Type B pancreatic cell (in vitro differentiated cells): ENCODE measurements around the gene QSER1. TPM values are rescaled to one million over a fixed set of nuclear protein-coding genes. Genes with fewer than 3 reads are reported as not detected.
"Not testable (repeated sequence)": the region's sequence is repeated elsewhere in the genome, so short reads cannot be mapped to it uniquely, and the experiment has no call there.

Experiments
- DNase-seq: peaks from one replicate; pipeline ENCODE4 v3.0.0; 2021; ENCODE audit warnings: mixed read lengths; ENCODE audit not compliant: unreplicated experiment; ENCODE audit errors: extremely low spot score
- H3K27ac Mint-ChIP-seq: 2 replicates; pipeline ENCODE4 v1.8.0; 2021; ENCODE audit warnings: mild to moderate bottlenecking, mixed read lengths
- H3K27me3 Mint-ChIP-seq: 2 replicates; pipeline ENCODE4 v1.8.0; 2021; ENCODE audit warnings: mixed read lengths
- H3K36me3 Mint-ChIP-seq: 2 replicates; pipeline ENCODE4 v1.8.0; 2021; ENCODE audit warnings: mixed read lengths
- H3K4me1 Mint-ChIP-seq: one replicate; pipeline ENCODE4 v1.8.0; 2021; ENCODE audit warnings: mixed read lengths; ENCODE audit not compliant: unreplicated experiment
- H3K4me3 Mint-ChIP-seq: 2 replicates; pipeline ENCODE4 v1.8.0; 2021; ENCODE audit warnings: mild to moderate bottlenecking, mixed read lengths
- H3K9me3 Mint-ChIP-seq: 2 replicates; pipeline ENCODE4 v1.8.0; 2021; ENCODE audit warnings: mixed read lengths
- CTCF ChIP-seq: fragments of 200-600 bp; sonication (generic); conservative IDR thresholded peaks from 2 replicates; pipeline ENCODE4 v1.5.0; 2021; ENCODE audit warnings: antibody characterized with exemption, mild to moderate bottlenecking
- total RNA-seq: library from RNA; stranded (reverse); gene quantifications from 2 replicates; pipeline ENCODE4 v1.2.1, GENCODE V29; 2021; ENCODE audit warnings: low replicate concordance

QSER1 gene
- total RNA-seq, 1 donor from 2014 or later: 54.4 TPM

GRCh38 chr11:32884770-32885384 is 7.7 kb upstream of the QSER1 start:
- peaks cover 5% of the 10 kb centered on the region for H3K9me3 Mint-ChIP-seq
- no peak for DNase-seq

DNA sequence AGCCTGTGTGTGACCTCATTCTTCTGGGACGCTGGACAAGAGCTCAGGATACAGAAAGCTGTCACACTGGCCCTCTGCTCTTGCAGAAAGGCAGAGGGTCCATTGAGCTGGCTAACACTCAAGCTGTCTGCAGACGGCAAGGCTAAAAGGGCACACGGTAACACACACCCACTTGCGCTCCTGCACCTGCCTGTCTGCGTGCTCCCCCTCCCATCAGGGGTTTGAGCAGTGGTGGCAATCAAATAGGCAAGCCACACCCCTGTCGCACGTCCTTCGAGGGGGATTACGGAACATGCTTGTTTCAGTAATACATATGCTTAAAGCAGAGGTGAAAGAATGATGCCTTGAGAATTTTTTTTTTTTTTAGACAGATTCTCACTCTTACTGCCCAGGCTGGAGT is 7.1 kb upstream of the QSER1 start:
- H3K27ac Mint-ChIP-seq: no peak overlapping the region
- H3K4me3 Mint-ChIP-seq: no peak overlapping the region
- no peak for DNase-seq
- H3K36me3 Mint-ChIP-seq: no peaks in the 10 kb centered on the region
- H3K9me3 Mint-ChIP-seq: peaks cover 5% of the 10 kb centered on the region
- no peak for TF ChIP-seq CTCF
- H3K27me3 Mint-ChIP-seq: peaks cover 12% of the 10 kb centered on the region
- H3K4me1 Mint-ChIP-seq: no peaks in the 10 kb centered on the region

More at GRCh38 chr11:32884770-32885384, 7.7 kb upstream of the QSER1 start:
- Mint-ChIP-seq H3K36me3 (no peaks in the 10 kb centered on the region), H3K27me3 (peaks cover 12% of the 10 kb centered on the region), H3K4me1 (no peaks in the 10 kb centered on the region), H3K4me3 (no peak overlapping the region), H3K27ac (no peak overlapping the region)
- peak; percentile 66 for TF ChIP-seq CTCF

DNA sequence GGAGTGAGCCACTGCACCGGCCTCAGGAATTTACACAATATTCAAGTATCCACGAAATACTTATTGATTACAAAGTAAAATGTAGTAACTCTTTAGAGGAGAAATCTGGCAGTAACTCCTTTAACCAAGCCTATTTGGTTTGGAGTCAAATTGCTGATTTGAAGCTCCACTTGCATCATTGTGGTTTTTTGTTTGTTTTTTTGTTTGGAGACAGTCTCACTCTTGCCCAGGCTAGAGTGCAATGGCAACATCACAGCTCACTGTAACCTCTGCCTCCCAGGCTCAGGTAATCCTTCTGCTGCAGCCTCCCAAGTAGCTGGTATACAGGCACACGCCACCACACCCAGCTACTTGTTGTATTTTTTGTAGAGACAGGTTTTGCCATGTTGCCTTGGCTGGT is 6.4 kb upstream of the QSER1 start:
- Mint-ChIP-seq H3K36me3 (no peaks in the 10 kb centered on the region), H3K4me1 (peaks cover 1% of the 10 kb centered on the region), H3K27ac (no peak overlapping the region), H3K9me3 (peaks cover 5% of the 10 kb centered on the region), H3K27me3 (peaks cover 14% of the 10 kb centered on the region), H3K4me3 (no peak overlapping the region)
- TF ChIP-seq CTCF: no peak
- no peak for DNase-seq

DNA sequence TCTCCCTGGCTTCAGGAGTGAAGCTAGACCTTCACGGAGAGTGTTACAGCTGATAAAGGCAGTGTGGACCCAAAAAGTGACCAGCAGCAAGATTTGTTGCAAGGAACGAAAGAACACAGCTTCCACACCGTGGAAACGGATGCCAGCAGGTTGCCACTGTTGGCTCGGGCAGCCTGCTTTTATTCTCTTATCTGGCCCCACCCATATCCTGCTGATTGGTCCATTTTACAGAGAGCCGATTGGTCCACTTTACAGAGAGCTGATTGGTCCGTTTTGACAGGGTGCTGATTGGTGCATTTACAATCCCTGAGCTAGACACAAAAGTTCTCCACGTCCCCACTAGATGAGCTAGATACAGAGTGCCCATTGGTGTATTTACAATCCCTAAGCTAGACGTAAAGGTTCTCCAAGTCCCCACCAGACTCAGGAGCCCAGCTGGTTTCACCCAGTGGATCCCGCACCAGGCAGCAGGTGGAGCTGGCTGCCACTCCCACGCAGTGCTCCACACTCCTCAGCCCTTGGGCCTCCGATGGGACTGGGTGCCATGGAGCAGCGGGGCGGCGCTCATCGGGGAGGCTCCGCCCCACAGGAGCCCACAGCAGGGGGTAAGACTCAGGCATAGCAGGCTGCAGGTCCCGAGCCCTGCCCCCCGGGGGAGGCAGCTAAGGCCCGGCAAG is 4.8 kb upstream of the QSER1 start:
- H3K4me1 Mint-ChIP-seq: peaks cover 11% of the 10 kb centered on the region
- H3K27ac Mint-ChIP-seq, H3K9me3 Mint-ChIP-seq, H3K36me3 Mint-ChIP-seq, DNase-seq, H3K27me3 Mint-ChIP-seq, H3K4me3 Mint-ChIP-seq: not testable (repeated sequence)

DNA sequence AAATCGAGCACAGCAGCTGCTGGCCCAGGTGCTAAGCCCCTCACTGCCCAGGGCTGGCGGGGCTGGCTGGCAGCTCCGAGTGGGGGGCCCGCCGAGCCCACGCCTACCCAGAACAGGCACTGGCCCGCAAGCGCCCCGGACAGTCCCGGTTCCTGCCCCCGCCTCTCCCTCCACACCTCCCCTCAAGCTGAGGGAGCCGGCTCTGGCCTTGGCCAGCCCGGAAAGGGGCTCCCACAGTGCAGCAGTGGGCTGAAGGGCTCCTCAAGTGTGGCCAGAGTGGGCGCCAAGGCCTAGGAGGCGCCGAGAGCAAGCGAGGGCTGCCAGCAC is 4.3 kb upstream of the QSER1 start:
- DNase-seq, H3K27me3 Mint-ChIP-seq, H3K36me3 Mint-ChIP-seq, H3K9me3 Mint-ChIP-seq, H3K4me3 Mint-ChIP-seq, H3K27ac Mint-ChIP-seq: not testable (repeated sequence)
- peaks cover 11% of the 10 kb centered on the region for H3K4me1 Mint-ChIP-seq

GRCh38 chr11:32888805-32889204 is 3.8 kb upstream of the QSER1 start:
- Mint-ChIP-seq H3K36me3 (no peaks in the 10 kb centered on the region), H3K9me3 (peaks cover 5% of the 10 kb centered on the region), H3K27ac (no peak overlapping the region), H3K4me3 (no peak overlapping the region), H3K4me1 (peaks cover 11% of the 10 kb centered on the region), H3K27me3 (peaks cover 10% of the 10 kb centered on the region)
- TF ChIP-seq CTCF: no peak
- DNase-seq: no peak
